ENCODE measurements around the gene FOXA3. TPM values are rescaled to one million over a fixed set of nuclear protein-coding genes. Genes with fewer than 3 reads are reported as not detected.

The FOXA3 gene
- total RNA-seq, 2 experiments from 2014 or later: 0.36 TPM; not detected in 1

DNA sequence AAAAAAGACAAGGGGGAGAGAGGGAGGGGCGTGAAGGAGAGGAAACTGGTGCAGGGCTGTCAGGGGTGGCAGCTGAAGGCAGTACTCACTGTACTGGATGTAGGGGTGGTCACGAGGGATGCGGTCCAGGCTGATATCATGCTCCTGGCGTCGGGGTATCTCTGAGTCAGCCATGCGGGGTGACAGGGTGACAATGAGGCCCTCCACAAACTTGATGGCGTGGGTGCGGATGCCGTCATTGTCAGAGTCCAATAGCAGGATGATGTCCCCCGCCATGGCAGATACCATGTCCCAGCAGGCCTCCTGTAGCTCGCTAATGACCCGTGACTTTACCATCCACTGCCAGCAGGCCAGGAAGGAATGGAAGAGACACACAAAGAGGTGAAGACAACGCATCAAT, 16.5 kb upstream of the FOXA3 start:
- H3K27ac Mint-ChIP-seq: no peak overlapping the region
- no peaks in the 10 kb centered on the region for H3K9me3 Mint-ChIP-seq
- no peaks in the 10 kb centered on the region for H3K4me1 Mint-ChIP-seq (ENCODE audit: low read depth)
- H3K27me3 Mint-ChIP-seq: no peaks in the 10 kb centered on the region
- H3K36me3 Mint-ChIP-seq (ENCODE audit: low read depth): peaks cover 58% of the 10 kb centered on the region
- no peak overlapping the region for H3K4me3 Mint-ChIP-seq
- ATAC-seq: no peak
- no peak for DNase-seq
- intact Hi-C loops (cut with micrococcal nuclease): no loop called here
- POLR2A ChIA-PET: interaction anchor here (0.6 kb wide), 1 partner anchor 373 kb away, joined by 3 read pairs; no protein-coding TSS in a partner anchor
- TF ChIP-seq, protein P1, sequence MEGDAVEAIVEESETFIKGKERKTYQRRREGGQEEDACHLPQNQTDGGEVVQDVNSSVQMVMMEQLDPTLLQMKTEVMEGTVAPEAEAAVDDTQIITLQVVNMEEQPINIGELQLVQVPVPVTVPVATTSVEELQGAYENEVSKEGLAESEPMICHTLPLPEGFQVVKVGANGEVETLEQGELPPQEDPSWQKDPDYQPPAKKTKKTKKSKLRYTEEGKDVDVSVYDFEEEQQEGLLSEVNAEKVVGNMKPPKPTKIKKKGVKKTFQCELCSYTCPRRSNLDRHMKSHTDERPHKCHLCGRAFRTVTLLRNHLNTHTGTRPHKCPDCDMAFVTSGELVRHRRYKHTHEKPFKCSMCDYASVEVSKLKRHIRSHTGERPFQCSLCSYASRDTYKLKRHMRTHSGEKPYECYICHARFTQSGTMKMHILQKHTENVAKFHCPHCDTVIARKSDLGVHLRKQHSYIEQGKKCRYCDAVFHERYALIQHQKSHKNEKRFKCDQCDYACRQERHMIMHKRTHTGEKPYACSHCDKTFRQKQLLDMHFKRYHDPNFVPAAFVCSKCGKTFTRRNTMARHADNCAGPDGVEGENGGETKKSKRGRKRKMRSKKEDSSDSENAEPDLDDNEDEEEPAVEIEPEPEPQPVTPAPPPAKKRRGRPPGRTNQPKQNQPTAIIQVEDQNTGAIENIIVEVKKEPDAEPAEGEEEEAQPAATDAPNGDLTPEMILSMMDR (IDR thresholded peaks at IDR 0.05): no peak
- CTCF ChIA-PET: interaction anchor here (1.1 to 2.0 kb wide), 3 partner anchors 16 to 49 kb away, joined by 3 to 8 read pairs (median 4); no protein-coding TSS in a partner anchor

GRCh38 chr19:45848922-45849321, 15.2 kb upstream of the FOXA3 start:
- DNase-seq: peak; percentile 10
- intact Hi-C loops (cut with micrococcal nuclease): no loop called here
- H3K27me3 Mint-ChIP-seq: no peaks in the 10 kb centered on the region
- no peaks in the 10 kb centered on the region for H3K9me3 Mint-ChIP-seq
- ChIA-PET CTCF (interaction anchor here (0.7 to 1.7 kb wide), 2 partner anchors 79 to 649 kb away, joined by 3 to 6 read pairs; partner anchors contain the start of gene SIX5), POLR2A (no interaction called here)
- H3K36me3 Mint-ChIP-seq (ENCODE audit: low read depth): peaks cover 55% of the 10 kb centered on the region
- H3K4me3 Mint-ChIP-seq: no peak overlapping the region
- TF ChIP-seq, protein P1 (IDR thresholded peaks at IDR 0.05): no peak
- peak; percentile 47 for ATAC-seq
- H3K27ac Mint-ChIP-seq: no peak overlapping the region
- no peaks in the 10 kb centered on the region for H3K4me1 Mint-ChIP-seq (ENCODE audit: low read depth)

DNA sequence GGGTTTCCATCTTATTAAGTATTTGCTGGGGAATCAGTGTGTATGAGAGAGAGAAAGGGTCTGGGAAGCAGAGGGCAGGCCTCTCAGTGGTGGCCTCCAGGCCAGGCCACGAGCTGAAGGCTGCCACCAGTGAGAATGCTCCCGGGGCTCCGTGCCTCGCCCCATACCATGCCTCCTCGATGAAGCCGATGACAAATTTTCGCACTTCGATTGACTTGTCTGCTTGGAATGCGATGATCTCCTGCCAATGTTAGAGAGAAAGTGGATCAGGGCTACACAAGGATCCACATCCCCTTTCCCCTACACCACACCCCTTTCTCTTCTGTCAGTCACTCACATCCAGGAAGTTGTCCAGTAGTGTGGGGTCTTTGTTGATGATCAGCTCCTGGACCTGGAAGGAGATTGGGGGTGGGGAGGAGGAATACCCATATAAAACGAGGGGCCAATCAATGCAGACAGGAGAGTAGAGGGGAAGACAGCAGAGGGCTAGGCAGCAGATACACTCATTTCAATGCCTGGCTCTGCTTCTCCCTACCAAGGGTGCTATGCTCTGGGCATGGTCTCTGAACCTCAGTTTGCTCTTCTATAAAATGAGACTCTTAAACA, 11.9 kb upstream of the FOXA3 start:
- Mint-ChIP-seq H3K4me3 (no peak overlapping the region), H3K27ac (no peak overlapping the region), H3K9me3 (no peaks in the 10 kb centered on the region), H3K4me1 (ENCODE audit: low read depth) (no peaks in the 10 kb centered on the region), H3K36me3 (ENCODE audit: low read depth) (peaks cover 44% of the 10 kb centered on the region), H3K27me3 (no peaks in the 10 kb centered on the region)
- no peak for DNase-seq
- no peak for ATAC-seq
- TF ChIP-seq, protein P1 (IDR thresholded peaks at IDR 0.05): no peak
- intact Hi-C loops (cut with micrococcal nuclease): no loop called here
- CTCF ChIA-PET: no interaction called here
- POLR2A ChIA-PET: interaction anchor here (1.5 kb wide), 1 partner anchor 27 kb away, joined by 4 read pairs; no protein-coding TSS in a partner anchor

DNA sequence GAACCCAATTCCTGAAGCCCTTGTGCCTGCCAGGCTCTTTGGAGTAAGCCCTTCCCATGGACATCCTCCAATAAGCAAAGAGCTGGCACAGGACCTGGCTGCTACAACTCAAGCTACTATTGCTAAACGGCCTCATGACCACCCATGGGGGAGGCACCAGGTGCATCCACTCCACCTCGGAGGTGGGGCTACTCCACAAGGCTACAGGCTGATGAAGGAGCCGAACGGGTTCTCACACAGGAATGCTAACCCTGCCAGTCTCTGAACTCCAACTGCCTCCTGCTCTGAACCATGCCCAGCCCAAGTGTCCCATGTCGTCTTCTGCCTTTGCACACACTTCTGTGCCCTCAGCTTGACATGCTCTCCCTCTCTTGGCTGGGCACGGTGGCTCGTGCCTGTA, 11.1 kb upstream of the FOXA3 start:
- H3K27me3 Mint-ChIP-seq: no peaks in the 10 kb centered on the region
- intact Hi-C loops (cut with micrococcal nuclease): no loop called here
- ChIA-PET CTCF (interaction anchor here (1.0 kb wide), 1 partner anchor 36 kb away, joined by 4 read pairs; no protein-coding TSS in a partner anchor), POLR2A (interaction anchor here (1.5 kb wide), 1 partner anchor 28 kb away, joined by 4 read pairs; no protein-coding TSS in a partner anchor)
- peaks cover 39% of the 10 kb centered on the region for H3K36me3 Mint-ChIP-seq (ENCODE audit: low read depth)
- ATAC-seq: no peak
- no peaks in the 10 kb centered on the region for H3K9me3 Mint-ChIP-seq
- TF ChIP-seq, protein P1 (IDR thresholded peaks at IDR 0.05): no peak
- peaks cover under 1% of the 10 kb centered on the region for H3K4me1 Mint-ChIP-seq (ENCODE audit: low read depth)
- H3K27ac Mint-ChIP-seq: no peak overlapping the region
- no peak overlapping the region for H3K4me3 Mint-ChIP-seq
- DNase-seq: no peak

DNA sequence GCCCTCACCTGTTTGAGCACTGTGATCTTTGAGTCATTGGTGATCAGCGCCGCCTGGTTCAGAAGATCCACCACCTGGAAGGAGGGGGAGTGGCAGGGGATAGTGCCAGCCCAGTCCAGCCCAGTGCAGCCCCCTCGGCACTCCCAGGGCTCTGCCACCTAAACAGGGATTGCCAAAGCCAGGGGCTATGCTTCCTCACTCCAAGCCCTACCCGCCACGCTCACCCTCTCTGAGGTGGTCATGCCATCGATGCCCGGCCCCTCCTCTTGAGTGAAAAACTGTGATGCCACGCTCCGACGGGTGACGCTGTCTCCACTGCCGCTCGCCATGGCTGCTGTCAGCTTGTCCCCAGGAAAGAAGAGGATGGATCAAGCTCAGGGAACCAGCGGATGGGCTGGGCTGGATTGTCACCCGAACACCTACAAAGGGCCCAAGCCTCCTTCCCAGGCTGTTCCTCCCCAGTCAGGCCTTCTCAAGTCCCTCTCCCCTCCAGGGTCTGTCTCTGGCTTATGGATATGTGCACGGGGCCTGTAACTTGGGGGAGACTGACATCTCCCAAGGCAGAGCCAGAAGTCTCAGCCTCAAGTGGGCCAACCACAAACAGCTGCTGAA, 9.9 kb upstream of the FOXA3 start:
- Mint-ChIP-seq H3K36me3 (ENCODE audit: low read depth) (peaks cover 36% of the 10 kb centered on the region), H3K4me1 (ENCODE audit: low read depth) (peaks cover 7% of the 10 kb centered on the region), H3K4me3 (no peak overlapping the region), H3K27me3 (no peaks in the 10 kb centered on the region), H3K9me3 (no peaks in the 10 kb centered on the region), H3K27ac (no peak overlapping the region)
- DNase-seq: no peak
- no peak for ATAC-seq
- intact Hi-C loops (cut with micrococcal nuclease): no loop called here
- ChIA-PET POLR2A (interaction anchor here (0.6 to 1.2 kb wide), 2 partner anchors 30 to 369 kb away, joined by 4 read pairs; no protein-coding TSS in a partner anchor), CTCF (interaction anchor here (1.0 to 1.5 kb wide), 2 partner anchors 37 kb away, joined by 4 to 8 read pairs; no protein-coding TSS in a partner anchor)
- TF ChIP-seq, protein P1 (IDR thresholded peaks at IDR 0.05): no peak
